Right ventricle myocardium inferior (tissue), 1 donor: ENCODE measurements around the gene DNAJB14. TPM values are rescaled to one million over a fixed set of nuclear protein-coding genes. Genes with fewer than 3 reads are reported as not detected.

ENCODE experiments used
- total RNA-seq: library from RNA; stranded (reverse); fragmentation: NEBNext Ultra II Directional; extraction: Animal tissue kit (Norgen Biotek cat#: 25700); gene quantifications from one replicate; pipeline ENCODE4 v1.2.1, GENCODE V29; 2021
- donor health status: DM: no; HTN: yes; CAD: no; lungs with severe emphysema.

DNAJB14 gene
- total RNA-seq, 1 donor from 2014 or later: 20.3 TPM

Other genes with a start within 250 kb of the DNAJB14 start
- 0.73 TPM for gene DAPP1, start 129.8 kb downstream of the DNAJB14 start, total RNA-seq
- gene LAMTOR3, start 52.2 kb downstream of the DNAJB14 start, total RNA-seq: 36.3 TPM
- gene H2AZ1, start 3.7 kb upstream of the DNAJB14 start, total RNA-seq: 83.7 TPM
- gene DDIT4L, start 243.8 kb upstream of the DNAJB14 start, total RNA-seq: 0.43 TPM